HG03521 (cell line): ENCODE measurements around the gene GTF2A2.
"Not testable (repeated sequence)": the region's sequence is repeated elsewhere in the genome, so short reads cannot be mapped to it uniquely, and the experiment has no call there.

ENCODE experiments used
- ATAC-seq: cut with Tn5 transposase; IDR thresholded peaks from one replicate; pipeline ENCODE4 v1.9.1; 2021; ENCODE audit warnings: mild to moderate bottlenecking, moderate library complexity; ENCODE audit not compliant: unreplicated experiment

The GTF2A2 gene

GRCh38 chr15:59676565-59676964 is 19.2 kb upstream of the GTF2A2 start:
- ATAC-seq, result no peak

GRCh38 chr15:59674361-59674877 is 17.1 kb upstream of the GTF2A2 start:
- ATAC-seq, result no peak

DNA sequence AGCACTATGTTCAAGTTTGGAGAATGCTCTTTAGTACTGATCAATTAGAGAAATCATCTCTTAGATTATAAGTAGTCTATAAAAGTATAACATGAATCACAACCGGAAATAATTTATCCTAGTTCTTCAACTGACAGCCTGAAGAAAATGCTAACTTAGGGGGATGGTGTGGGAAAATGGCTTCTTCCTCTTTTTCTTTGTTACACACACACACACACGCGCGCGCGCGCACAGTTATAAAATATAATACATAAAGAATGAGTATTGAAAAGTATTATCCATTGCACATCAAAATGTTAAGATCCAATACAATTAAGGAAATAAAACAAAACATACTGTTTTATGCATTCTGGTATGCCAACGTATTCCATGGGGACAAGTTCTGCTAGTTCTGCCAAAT is 11.2 kb upstream of the GTF2A2 start:
- no peak for ATAC-seq

DNA sequence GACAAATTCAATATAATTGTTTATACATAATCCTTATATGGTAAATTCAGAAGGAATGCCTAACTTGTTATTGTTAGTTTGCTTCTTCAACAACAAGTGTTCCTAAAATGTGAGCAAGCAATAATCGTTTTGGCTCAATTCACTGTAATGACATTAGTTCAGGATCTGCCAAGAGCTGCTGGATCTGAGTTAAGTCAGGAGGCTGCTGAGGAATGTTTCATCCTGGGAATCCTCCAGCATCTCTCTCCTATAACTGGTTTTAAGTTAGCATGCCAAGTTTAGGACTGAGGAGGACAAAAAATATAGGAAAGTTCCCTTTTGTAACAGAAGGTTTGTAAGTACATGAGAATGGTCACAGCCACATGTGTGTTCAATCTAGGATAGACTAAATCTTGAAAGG is 4.9 kb upstream of the GTF2A2 start:
- no peak for ATAC-seq

DNA sequence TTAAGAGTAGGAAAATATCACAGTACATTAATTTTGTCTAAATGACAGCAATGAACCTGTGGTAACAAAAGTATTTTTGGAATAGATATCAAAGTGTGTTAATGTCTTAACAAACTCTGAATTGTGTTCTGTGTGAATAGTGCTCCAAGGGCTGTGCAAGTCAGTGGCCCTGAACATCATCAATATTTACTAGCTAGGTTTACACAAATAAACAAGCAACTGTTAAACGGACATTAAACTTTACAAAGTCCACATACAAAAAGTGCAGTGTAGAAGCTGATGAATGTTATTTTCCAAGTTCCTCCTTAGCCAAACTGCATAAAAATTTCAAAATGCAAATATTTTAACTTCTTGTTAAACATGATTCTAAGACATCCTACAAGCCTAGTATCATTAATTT is 2.1 kb upstream of the GTF2A2 start:
- no peak for ATAC-seq

- no peak for ATAC-seq
These were observed 365 bp upstream of the GTF2A2 start for GRCh38 chr15:59657635-59658125.

DNA sequence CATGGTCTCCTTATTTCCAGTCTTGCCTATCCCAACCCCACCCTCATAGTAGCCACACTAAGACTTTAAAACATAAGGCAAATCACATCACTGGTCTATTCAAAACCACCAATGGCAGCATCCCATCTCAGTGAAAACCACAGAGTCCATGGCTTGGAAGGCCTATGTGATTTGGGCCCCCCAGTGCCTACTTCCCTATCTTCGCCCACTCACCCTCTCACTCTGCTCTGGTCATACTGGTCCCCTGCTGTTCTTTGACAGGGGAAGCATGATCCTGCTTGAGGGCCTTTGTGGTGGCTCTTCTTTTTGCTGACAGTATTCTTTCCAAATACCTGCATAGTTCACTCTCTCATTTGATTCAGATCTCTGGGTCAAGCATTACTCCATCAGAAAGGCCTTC is 3.3 kb downstream of the GTF2A2 start:
- ATAC-seq, result no peak

DNA sequence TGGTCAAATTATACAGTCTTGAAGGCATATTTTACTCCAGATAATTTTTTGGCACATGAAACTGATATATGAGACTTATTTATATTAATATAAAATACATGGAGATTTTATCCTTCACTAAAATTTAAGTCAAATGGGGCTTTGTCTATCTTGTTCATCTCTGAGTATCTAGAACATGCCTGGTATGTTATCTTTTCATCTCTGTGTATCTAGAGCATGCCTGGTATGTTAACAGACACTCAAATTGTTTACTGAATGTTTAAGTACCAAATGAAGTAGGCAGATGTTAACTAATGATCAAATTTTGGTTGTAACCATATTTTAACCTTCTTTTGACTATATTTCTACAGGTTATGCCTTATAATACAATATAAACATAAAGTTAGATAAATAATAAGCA is 7.7 kb downstream of the GTF2A2 start:
- ATAC-seq, result no peak

DNA sequence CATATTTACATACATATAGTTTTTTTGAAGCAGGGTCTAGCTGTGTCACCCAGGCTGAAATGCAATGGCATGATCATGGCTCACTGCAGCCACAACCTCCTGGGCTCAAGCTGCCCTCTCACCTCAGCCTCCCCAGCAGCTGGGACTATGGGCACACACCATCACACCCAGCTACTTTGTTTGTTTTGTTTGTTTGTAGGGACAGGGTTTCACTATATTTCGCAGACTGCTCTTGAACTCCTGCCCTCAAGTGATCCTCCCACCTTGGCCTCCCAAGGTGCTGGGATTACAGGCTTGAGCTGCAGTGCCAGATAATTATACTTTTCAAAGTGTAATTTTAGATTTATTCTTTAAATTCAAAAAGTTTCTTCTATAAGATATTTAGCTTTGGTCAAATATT is 10.2 kb downstream of the GTF2A2 start:
- ATAC-seq, result no peak

DNA sequence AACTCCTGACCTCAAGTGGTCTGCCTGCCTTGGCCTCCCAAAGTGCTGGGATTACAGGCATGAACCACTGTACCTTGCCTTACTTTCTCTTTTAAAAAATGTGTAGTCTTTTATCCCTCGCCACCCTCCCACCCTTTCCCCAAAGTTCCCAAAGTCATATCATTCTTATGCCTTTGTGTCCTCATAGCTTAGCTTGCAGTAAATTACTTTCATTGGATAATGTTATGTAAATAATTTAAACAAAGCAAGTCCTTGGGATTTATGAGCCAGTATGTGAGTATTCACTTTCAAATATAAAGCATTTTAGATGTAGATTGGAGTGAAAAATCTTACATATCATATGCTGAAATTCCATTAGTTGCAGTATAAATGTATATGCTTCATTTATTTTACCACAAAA is 11.0 kb downstream of the GTF2A2 start:
- ATAC-seq, result no peak

DNA sequence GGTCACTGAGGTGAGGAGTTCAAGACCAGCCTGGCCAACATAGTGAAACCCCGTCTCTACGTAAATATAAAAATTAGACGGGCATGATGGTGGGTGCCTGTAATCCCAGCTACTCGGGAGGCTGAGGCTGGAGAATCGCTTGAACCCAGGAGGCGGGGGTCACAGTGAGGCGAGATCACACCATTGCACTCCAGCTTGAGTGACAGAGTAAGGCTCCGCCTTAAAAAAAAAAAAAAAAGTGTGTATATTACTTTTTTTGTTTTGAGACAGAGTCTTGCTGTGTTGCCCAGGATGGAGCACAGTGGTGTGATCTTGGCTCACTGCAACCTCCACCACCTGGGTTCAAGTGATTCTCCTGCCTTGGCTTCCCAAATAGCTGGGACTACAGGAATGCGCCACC is 11.5 kb downstream of the GTF2A2 start:
- ATAC-seq, result not testable (repeated sequence)

DNA sequence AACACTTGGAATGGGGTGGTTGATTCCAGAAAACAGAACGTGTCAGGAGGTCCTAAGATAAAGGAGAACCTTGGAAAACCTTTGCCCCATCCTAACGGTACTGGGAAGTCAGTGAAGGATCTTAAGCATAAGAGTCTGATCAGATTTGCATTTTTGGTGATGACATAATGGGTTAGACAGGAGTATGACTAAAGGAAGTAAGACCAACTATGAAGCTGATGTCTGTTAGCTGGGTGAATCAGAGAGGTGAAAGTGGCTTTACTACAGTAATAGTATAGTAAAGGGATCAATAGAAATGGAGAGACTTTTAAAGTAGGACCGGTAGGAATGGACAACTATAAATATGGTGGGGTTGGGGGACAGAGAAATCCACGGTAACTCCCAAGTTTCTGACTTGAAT is 12.6 kb downstream of the GTF2A2 start:
- no peak for ATAC-seq

- no peak for ATAC-seq
These were observed 15.0 kb downstream of the GTF2A2 start for GRCh38 chr15:59642351-59642750.

GRCh38 chr15:59637507-59637906 is 19.8 kb downstream of the GTF2A2 start:
- ATAC-seq, result not testable (repeated sequence)

GRCh38 chr15:59636184-59636583 is 21.1 kb downstream of the GTF2A2 start:
- no peak for ATAC-seq

GRCh38 chr15:59632714-59633113 is 24.6 kb downstream of the GTF2A2 start:
- ATAC-seq, result no peak

GRCh38 chr15:59622289-59622688 is 35.0 kb downstream of the GTF2A2 start:
- no peak for ATAC-seq

DNA sequence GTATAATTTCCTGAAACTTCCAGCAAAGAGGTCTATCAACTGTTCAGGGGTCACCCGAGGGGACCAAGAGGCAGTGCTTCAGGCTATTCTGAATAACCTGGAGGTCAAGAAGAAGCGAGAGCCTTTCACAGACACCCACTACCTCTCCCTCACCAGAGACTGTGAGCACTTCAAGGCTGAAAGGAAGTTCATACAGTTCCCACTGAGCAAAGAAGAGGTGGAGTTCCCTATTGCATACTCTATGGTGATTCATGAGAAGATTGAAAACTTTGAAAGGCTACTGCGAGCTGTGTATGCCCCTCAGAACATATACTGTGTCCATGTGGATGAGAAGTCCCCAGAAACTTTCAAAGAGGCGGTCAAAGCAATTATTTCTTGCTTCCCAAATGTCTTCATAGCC is 38.9 kb downstream of the GTF2A2 start:
- no peak for ATAC-seq

DNA sequence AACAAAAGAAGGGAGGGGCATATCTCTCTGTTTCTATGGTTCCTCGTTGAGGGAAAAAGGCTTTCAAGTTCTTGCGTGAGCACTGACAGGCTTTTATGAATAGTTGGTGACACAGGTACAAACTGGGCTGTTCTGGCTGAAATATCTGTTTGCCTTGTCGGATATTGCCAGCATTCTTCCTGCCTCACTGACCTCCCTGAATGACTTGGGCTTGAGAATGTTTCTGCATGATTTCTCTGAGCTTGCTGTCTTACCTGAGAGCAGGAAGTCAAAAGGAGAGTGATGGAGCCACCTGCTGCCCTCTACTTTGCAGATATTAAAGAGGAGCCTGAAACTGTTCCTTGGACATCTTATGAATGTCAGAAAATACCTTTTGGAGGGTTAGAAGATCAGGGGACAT is 40.9 kb downstream of the GTF2A2 start:
- no peak for ATAC-seq

DNA sequence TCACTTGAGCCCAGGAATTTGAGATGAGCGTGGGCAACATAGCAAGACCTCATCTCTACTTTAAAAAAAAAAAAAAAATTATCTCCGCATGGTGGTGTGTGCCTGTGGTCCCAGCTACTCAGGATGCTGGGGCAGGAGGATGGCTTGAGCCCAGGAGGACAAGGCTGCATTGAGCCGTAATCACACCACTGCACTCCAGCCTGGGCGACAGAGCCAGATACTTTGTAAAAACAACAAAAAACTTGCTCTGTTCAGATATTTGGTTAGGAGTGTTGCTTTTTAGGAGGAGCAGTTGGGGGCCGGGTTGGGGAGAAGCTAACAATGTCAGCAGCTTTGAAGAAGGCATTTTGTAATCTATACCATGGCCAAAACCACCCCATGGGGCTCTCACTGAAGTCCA is 41.7 kb downstream of the GTF2A2 start:
- ATAC-seq, result no peak

DNA sequence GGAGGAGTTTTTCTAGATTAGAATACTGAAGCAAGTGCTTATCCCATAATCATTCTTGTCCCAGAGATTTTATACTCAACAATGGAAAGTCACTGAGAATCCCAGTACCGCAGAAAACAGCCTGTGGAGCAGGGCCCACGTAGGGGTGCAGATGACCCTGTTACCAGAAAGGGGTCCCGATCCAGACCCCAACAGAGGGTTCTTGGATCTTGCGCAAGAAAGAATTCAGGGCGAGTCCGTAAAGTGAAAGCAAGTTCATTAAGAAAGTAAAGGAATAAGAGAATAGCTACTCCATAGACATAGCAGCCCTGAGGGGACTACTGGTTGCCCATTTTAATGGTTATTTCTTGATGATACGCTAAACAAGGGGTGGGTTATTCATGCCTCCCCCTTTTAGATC is 43.2 kb downstream of the GTF2A2 start:
- ATAC-seq, result no peak

- ATAC-seq, result no peak
These were observed 45.7 kb downstream of the GTF2A2 start, which contains the start of gene GCNT3 for GRCh38 chr15:59611276-59612260. Gene GCNT3 (plus strand): TSS chr15:59611783. CDS start chr15:59618239, 6,456 bp downstream.
